Epithelial cell of esophagus (primary cell): ENCODE results near the gene TDRD7.
A peak's percentile ranks its signal among the peaks of the same experiment; 100 is the strongest.

ENCODE experiments used
- DNase-seq: peaks from one replicate; pipeline ENCODE4 v3.0.0; 2010; ENCODE audit warnings: low read depth
- H3K4me3 ChIP-seq: 2 replicates; pipeline ENCODE4 v1.5.1; 2011; ENCODE audit warnings: mild to moderate bottlenecking, low read length, control low read depth
- CTCF ChIP-seq: IDR thresholded peaks from 2 replicates; pipeline ENCODE4 v1.5.1; 2011; ENCODE audit warnings: low read depth, mild to moderate bottlenecking, low read length, control low read depth, inconsistent platforms; ENCODE audit not compliant: insufficient read depth; ENCODE audit errors: missing control alignments

Gene TDRD7

GRCh38 chr9:97411789-97412625, at the start of gene TDRD7:
TDRD7 (plus strand) TSS chr9:97412096; CDS start chr9:97428466, 16,370 bp downstream.
- peak; percentile 59 for DNase-seq
- peak; percentile 63 for TF ChIP-seq CTCF
- H3K4me3 ChIP-seq: peak within 1 kb of the TSS; percentile 54

GRCh38 chr9:97362777-97363545, 48.9 kb upstream of the TDRD7 start:
- H3K4me3 ChIP-seq: no peak overlapping the region
- no peak for DNase-seq
- no peak for TF ChIP-seq CTCF

DNA sequence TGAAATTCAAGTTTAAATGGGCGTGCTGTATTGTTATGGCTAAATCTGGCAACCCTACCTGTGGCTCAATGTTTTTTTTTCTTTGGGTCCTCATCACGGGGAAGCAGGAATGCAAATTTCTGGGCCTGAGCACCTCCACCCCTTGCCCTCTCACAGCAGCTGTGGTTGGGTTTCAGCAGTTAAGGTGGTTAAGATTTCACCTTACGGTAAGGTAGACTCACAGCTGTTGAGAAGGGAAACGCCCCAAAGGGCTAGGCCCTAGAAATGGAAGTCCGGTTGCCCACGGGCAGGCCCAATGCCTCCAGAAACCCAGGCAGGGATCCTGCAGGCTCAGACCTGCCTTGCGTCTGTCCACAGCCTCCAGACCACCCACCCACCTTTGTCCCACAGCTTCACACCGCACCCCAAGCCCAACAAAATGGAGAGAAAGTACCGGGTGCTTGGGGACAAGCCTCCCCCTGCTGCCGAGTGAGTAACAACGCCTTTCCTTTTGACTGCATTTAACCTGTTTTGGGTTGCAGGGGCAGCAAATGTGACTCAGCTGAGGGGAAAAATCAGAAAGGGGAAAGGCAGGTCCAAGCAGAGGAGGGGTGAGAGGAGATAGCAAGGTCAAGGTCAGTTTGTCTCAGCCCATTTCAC, 48.1 kb upstream of the TDRD7 start:
- DNase-seq: no peak
- no peak for TF ChIP-seq CTCF

GRCh38 chr9:97364769-97365490, 47.0 kb upstream of the TDRD7 start:
- peak; percentile 9 for DNase-seq
- TF ChIP-seq CTCF: no peak
- H3K4me3 ChIP-seq: no peak overlapping the region

More for the DNA sequence above, 48.1 kb upstream of the TDRD7 start:
- H3K4me3 ChIP-seq: no peak overlapping the region

DNA sequence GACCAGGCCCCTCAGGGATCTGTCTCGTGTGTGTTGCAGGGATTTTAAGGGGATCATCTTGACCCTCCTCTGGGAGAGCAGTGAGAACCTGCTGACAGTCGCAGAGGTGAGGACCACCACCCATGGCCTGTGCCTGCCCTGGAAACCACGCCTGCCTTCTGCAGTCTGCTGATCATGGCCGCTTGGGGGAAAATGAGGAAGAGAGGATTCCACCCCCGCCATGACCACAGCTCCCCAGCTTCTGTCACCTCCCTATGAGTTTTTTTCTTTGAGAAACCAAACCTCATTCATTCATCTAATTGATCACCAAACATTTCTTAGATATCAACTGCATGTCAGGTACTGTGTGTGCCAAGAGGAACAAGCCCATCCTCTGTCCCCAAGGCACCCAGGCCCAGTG, 46.3 kb upstream of the TDRD7 start:
- no peak overlapping the region for H3K4me3 ChIP-seq
- TF ChIP-seq CTCF: no peak
- DNase-seq: no peak

DNA sequence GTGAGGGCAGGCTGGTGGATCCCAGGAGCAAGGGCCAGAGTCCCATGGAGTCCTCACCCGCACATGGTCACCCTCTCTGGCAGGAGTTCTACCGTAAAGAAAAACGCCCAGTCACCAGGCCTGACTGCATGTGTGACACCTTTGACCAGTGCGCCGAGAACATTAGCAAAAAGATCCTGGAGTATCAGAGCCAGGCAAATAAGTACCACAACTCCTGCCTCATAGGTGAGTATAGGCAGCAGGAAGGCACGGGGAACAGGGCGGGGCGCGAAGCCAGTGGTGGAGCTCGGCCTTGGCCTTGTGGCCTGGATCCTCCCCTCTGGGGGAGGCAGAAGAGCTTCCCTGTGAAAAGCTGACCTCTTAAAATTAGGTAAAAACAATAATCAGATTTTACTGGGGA, 45.4 kb upstream of the TDRD7 start:
- no peak overlapping the region for H3K4me3 ChIP-seq
- TF ChIP-seq CTCF: no peak
- no peak for DNase-seq
